Left lung (tissue), 10 donors: Measurements from ENCODE around the gene GINS2. TPM values are rescaled to one million over a fixed set of nuclear protein-coding genes. Genes with fewer than 3 reads are reported as not detected.

Source experiments
- ATAC-seq: fragments of 200-7000 bp; cut with Tn5 transposase; one replicate; pipeline ENCODE4 v1.9.1; 2020; ENCODE audit warnings: moderate library complexity
- DNase-seq, 4 donors: peaks; one replicate each; pipeline ENCODE4 v3.0.0-alpha.2; 2013 to 2020
- H3K27ac ChIP-seq, 2 donors: fragments of 200-600 bp; sonication (generic) in 1 of 2; one replicate each; pipeline versions ENCODE4 v1.5.0 to v1.8.0; 2020 to 2021
- H3K27me3 ChIP-seq, 2 donors: fragments of 200-600 bp; sonication (generic) in 1 of 2; one replicate each; pipeline versions ENCODE4 v1.5.0 to v1.8.0; 2020 to 2021
- H3K36me3 ChIP-seq, 2 donors: fragments of 200-600 bp; sonication (generic) in 1 of 2; one replicate each; pipeline versions ENCODE4 v1.5.0 to v1.8.0; 2020 to 2021
- H3K4me1 ChIP-seq, 2 donors: fragments of 200-600 bp; one replicate each; pipeline ENCODE4 v1.8.0; 2021
- H3K4me3 ChIP-seq, 2 donors: fragments of 200-600 bp; sonication (generic) in 1 of 2; one replicate each; pipeline versions ENCODE4 v1.5.0 to v1.8.0; 2020 to 2021; ENCODE audit warnings: mild to moderate bottlenecking in 1 of 2
- H3K9me3 ChIP-seq, 2 donors: fragments of 200-600 bp; sonication (generic) in 1 of 2; one replicate each; pipeline versions ENCODE4 v1.5.0 to v1.8.0; 2020 to 2021
- intact Hi-C, 2 donors: fragments of 100-400 bp; cut with DNase I; formaldehyde crosslinking; loops; one replicate each; pipeline versions ENCODE4 v1.11.2 to v1.14.2; 2022
- polyA plus RNA-seq, 6 donors: library from polyadenylated mRNA; unstranded; fragments of 120-200 nt; gene quantifications; one replicate each; pipeline ENCODE4 v1.2.1, GENCODE V29; 2013; ENCODE audit not compliant: insufficient read length in 6 of 6
- total RNA-seq, 2 donors: library from RNA; stranded (reverse); fragmentation: NEBNext Ultra II Directional; extraction: Animal tissue kit (Norgen Biotek cat#: 25700); gene quantifications; one replicate each; pipeline ENCODE4 v1.2.1, GENCODE V29; 2021
- TF ChIP-seq, protein P1 (sequence below), 2 donors: fragments of 200-600 bp; sonication (generic) in 1 of 2; IDR thresholded peaks; one replicate each; pipeline versions ENCODE4 v1.5.0 to v1.8.0; 2021; ENCODE audit warnings: antibody characterized with exemption in 2 of 2
- donor health status: DM: no; HTN: yes; CAD: no.
- donor health status: DM: no; HTN: no; CAD: no.

Gene GINS2
- total and polyA plus RNA-seq, 8 donors: 4.2 to 17.4 (median 13.8) TPM

DNA sequence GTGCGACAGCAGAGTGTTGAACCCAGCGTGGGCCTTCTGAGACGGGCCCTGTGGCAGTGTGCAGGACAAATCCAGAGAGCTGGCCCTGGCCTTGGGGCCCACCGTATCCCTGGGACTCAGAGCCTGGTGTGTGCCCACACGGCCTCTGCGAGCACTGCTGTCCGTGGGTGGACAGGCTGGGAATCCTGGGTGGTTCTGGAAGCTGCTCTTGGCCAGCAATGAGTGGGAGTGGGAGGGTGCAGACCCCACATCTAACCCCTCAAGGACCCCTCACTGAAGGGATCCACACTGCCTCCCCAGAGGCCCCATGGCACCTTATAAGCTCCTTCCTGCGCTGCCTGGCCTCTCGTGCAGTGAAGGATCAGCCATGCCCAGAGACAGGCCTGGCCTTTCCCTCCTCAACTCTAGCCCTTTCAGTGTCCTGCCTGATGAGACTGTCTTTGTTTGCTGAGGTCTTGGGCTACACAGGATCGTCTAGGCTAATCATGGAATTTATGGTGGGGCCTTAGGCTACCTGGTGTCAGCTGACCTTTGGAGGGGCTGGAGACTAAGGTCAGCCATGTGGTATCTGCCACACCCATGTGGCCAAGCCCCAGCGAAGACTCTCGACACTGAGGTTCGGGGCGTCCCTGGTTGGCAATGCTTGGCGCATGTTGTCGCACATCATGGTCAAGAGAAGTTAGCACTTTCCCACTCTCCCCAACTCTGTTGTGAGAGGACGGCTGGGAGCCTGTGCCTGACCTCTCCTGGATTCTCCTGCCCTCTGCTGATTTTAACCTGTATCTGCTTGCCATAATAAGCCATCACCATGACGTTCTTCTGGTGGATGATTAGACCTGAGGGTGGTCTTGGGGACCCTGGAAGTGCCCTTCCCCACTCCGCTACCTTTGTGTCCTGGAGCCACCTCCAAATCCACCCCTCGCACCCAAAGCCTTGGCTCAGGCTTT lies 16.4 kb upstream of the GINS2 start:
- no peaks in the 10 kb centered on the region for H3K27me3 ChIP-seq
- no peak overlapping the region for H3K27ac ChIP-seq
- DNase-seq: no peak
- no peaks in the 10 kb centered on the region for H3K36me3 ChIP-seq
- TF ChIP-seq, protein P1, sequence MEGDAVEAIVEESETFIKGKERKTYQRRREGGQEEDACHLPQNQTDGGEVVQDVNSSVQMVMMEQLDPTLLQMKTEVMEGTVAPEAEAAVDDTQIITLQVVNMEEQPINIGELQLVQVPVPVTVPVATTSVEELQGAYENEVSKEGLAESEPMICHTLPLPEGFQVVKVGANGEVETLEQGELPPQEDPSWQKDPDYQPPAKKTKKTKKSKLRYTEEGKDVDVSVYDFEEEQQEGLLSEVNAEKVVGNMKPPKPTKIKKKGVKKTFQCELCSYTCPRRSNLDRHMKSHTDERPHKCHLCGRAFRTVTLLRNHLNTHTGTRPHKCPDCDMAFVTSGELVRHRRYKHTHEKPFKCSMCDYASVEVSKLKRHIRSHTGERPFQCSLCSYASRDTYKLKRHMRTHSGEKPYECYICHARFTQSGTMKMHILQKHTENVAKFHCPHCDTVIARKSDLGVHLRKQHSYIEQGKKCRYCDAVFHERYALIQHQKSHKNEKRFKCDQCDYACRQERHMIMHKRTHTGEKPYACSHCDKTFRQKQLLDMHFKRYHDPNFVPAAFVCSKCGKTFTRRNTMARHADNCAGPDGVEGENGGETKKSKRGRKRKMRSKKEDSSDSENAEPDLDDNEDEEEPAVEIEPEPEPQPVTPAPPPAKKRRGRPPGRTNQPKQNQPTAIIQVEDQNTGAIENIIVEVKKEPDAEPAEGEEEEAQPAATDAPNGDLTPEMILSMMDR (IDR thresholded peaks at IDR 0.05): no peak
- no peak overlapping the region for H3K4me3 ChIP-seq
- H3K4me1 ChIP-seq: no peaks in the 10 kb centered on the region
- H3K9me3 ChIP-seq: no peaks in the 10 kb centered on the region
- ATAC-seq: no peak
- intact Hi-C loops: no loop called here

DNA sequence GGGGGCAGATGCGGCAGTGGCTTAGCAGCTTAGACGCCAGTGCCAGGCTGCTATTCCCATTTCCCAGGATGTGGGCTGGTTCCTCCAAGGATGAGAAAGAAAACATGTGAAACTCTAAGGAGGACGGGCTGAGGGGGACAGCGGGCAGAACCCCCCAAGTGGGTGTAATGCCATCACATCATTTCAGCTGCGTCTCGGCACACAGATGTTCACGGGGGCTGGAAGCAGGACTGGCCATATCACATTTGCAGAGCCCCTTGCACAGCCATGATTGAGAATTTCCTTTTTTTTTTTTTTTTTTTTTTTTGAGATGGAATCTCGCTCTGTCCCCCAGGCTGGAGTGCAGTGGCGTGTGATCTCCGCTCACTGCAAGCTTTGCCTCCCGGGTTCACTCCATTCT lies 15.3 kb upstream of the GINS2 start:
- H3K9me3 ChIP-seq: no peaks in the 10 kb centered on the region
- no peak for DNase-seq
- TF ChIP-seq, protein P1 (IDR thresholded peaks at IDR 0.05): no peak
- no peak for ATAC-seq
- no peaks in the 10 kb centered on the region for H3K36me3 ChIP-seq
- no peaks in the 10 kb centered on the region for H3K27me3 ChIP-seq
- no peaks in the 10 kb centered on the region for H3K4me1 ChIP-seq
- intact Hi-C loops: no loop called here
- H3K4me3 ChIP-seq: no peak overlapping the region
- H3K27ac ChIP-seq: no peak overlapping the region

DNA sequence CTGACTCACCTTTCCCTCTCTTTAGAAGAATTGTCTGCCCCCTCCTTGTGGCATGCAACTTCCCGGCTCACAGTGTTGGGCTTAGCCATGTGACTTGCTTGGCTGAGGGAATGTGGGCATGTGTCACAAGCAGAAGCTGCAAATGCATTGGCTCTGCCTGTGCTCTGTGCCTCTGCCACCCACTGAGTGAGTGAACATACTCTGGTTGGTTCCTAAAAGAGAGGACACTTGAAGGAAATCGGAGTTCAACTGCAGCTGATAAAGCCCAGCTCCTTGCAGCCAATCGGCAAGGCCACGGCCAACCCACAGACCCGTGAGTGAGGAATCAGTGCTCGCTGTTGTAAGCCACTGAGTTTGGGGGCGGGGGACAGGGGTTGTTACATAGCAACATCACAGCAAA lies 10.9 kb upstream of the GINS2 start:
- no peaks in the 10 kb centered on the region for H3K36me3 ChIP-seq
- ATAC-seq (peak; percentile 64), DNase-seq (peak in 1 of 4 donors; percentile 27)
- no peak overlapping the region for H3K4me3 ChIP-seq
- H3K9me3 ChIP-seq: no peaks in the 10 kb centered on the region
- H3K4me1 ChIP-seq: no peaks in the 10 kb centered on the region
- peaks cover 0 to 42% of the 10 kb centered on the region in 2 donors for H3K27me3 ChIP-seq
- intact Hi-C loops: no loop called here
- no peak overlapping the region for H3K27ac ChIP-seq
- TF ChIP-seq, protein P1 (IDR thresholded peaks at IDR 0.05): no peak

DNA sequence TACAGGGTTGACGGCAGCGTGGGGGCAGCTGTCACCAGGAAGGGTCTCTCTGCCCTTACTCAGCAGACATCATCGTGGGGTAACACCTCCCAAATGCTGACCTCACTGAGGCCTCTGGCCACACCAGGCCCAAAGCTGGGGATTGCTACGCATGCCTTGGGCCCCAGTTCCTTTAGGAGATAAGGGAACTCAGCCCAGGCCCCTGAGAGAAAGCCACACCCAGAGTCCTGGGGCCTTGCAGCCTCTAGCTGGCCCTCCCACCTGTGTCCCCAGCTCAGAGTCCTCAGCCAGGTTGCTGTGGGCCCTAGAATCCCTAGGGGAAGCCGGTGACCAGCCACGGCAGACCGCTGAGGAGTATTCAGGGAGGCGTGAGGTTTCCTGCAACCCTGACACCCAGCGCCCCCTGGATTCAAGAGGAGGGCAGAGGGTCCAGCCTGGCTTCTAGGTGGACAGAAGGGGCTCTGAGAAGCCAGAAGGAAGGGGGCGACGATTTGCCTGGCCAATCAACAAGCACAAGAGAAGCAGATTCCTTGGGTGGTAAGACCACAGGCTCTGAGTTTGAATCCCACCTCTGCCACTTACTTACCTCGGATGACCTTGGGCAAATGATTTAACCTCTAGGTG lies 10.3 kb upstream of the GINS2 start:
- TF ChIP-seq, protein P1 (IDR thresholded peaks at IDR 0.05): no peak
- ATAC-seq (no peak), DNase-seq (no peak)

DNA sequence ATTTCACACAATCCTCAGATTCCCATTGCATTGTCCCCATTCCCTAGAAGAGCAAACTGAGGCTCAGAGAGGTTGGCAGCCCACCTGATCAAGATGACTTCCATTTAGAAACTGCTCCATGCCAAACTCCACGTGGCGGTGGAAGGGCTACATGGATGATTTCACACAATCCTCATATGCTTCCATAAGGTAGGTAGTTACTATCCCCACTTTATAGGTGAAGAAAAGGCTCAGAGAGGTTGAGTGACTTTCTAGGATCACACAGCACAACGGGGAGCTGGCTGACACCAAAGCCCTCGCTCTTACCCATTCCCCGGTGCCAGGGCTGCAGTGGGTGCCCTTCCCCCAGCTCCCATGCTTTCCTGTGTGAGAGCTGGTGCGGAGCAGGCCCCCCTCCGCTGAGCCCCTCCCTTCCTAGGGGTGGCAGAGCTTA lies 9.7 kb upstream of the GINS2 start:
- Histone ChIP-seq H3K9me3 (no peaks in the 10 kb centered on the region), H3K36me3 (no peaks in the 10 kb centered on the region), H3K4me3 (no peak overlapping the region), H3K27me3 (peaks cover 0 to 46% of the 10 kb centered on the region in 2 donors), H3K4me1 (no peaks in the 10 kb centered on the region), H3K27ac (no peak overlapping the region)
- intact Hi-C loops: no loop called here
- DNase-seq (no peak), ATAC-seq (no peak)
- TF ChIP-seq, protein P1 (IDR thresholded peaks at IDR 0.05): no peak

More for the DNA sequence above, 10.3 kb upstream of the GINS2 start:
- no peaks in the 10 kb centered on the region for H3K36me3 ChIP-seq
- H3K27ac ChIP-seq: no peak overlapping the region
- no peaks in the 10 kb centered on the region for H3K4me1 ChIP-seq
- H3K9me3 ChIP-seq: no peaks in the 10 kb centered on the region
- peaks cover 0 to 46% of the 10 kb centered on the region in 2 donors for H3K27me3 ChIP-seq
- intact Hi-C loops: no loop called here
- H3K4me3 ChIP-seq: no peak overlapping the region
